NCI-H2196 (cell line): ENCODE measurements around the gene CST9L.
"Not testable (repeated sequence)": the region's sequence is repeated elsewhere in the genome, so short reads cannot be mapped to it uniquely, and the experiment has no call there.

Source experiments
- DNase-seq: peaks from one replicate; lab custom pipeline; 2025; ENCODE audit not compliant: unreplicated experiment; lab: John Stamatoyannopoulos, UW

CST9L gene

GRCh38 chr20:23586735-23587525, 18.6 kb upstream of the CST9L start:
- no peak for DNase-seq

GRCh38 chr20:23585808-23586734, 17.8 kb upstream of the CST9L start:
- no peak for DNase-seq

DNA sequence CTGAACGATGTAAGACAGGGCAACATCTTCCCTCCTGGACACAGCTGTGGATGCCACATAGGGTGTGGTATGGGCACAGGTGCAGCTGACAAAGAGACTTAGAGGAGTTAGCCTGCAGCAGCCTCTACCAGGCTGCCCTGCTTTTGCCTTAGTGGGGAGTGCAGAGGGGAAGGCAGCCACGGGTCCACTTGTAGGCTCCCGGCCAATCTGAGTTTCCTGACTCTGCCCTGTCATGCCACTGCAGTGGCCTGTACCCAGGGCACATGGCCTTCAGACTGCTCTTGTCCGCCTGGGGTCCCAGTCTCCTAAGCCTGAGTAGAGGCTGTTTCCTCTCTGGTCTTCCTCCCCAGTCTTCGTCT, 17.1 kb upstream of the CST9L start:
- no peak for DNase-seq

DNA sequence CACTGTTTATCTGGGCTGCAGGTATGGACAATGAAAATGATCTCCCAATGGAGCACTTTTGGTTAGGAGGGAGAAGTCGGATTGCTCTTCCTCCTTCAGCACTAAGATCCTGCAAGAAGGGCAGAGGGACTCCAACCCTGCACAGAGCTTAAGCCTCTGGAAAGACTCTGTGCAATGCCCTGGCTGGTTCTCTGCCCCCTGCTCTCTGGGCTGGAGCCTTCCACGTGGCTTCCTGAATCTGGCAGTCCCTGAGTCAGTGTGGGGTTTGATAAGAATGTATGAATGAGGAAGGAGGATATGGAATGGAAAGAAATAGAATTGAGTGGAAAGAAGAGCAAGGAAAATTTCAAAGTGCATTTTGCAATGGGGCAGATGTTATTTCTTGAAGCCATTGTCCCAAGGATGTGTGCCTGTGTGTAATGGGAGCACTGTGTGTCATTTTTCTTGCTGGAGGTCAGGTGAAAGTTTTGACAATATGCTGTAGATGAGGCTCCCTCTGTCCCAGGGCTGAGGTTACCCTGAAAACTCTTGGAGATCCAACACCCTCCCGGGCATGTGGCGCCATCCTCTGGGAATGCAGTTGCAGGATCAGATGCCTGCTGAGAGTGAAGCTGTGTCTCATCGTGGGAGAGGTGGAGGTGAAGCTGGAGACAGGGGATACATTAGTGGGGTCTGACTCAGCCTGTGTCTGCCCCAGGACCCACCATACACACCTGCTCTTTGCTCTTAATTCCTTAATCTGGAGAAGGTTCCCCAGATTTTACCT, 16.3 kb upstream of the CST9L start:
- DNase-seq: no peak

- no peak for DNase-seq
These were observed 15.2 kb upstream of the CST9L start for GRCh38 chr20:23583526-23583925.

DNA sequence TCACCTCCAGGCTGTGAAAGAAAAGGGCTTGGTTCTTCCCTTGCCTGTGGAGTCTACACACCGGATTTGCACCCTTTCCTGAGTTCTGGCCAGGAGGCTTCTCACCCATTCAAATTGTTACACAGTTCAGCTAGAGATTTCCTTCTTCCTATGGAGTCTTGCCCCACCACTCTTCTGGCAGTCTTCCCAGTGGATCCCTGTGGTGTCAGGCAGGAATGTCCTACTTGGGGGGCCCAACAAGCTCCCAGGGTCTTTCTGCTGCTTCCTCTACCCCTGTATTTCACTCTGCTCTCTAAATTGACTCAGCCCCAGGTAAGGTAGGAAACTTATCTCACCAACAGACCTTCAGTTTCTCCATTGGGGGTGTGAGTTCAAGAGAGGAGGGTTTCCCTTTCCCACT, 14.0 kb upstream of the CST9L start:
- DNase-seq: no peak

GRCh38 chr20:23581833-23582232, 13.5 kb upstream of the CST9L start:
- not testable (repeated sequence) for DNase-seq

GRCh38 chr20:23574977-23575376, 6.7 kb upstream of the CST9L start:
- DNase-seq: no peak

GRCh38 chr20:23570178-23570760, 2.0 kb upstream of the CST9L start:
- DNase-seq: no peak

DNA sequence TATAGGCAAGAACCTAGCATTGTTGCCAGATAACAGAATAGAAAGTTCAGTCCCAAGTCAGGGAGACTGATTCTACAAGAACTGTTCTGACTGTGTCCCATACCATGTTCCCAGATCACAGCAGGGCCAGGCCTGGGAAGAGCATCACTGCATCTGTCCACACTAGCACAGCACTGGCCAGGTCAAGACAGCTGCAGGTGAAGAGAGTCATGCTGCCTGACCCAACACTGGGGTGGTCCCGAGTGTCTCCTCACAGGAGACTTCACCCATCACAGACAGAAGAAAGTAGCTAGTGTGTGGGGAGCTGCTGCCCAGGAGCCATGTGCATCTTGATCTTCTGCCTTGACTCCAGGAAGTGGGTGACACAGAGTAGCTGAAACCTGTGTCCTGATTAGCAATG, 1.3 kb upstream of the CST9L start:
- no peak for DNase-seq

- no peak for DNase-seq
These were observed 667 bp upstream of the CST9L start for GRCh38 chr20:23568971-23569330.

GRCh38 chr20:23566199-23566932, 1.9 kb downstream of the CST9L start:
- DNase-seq: no peak

- no peak for DNase-seq
These were observed 2.7 kb downstream of the CST9L start for GRCh38 chr20:23565503-23566045.

GRCh38 chr20:23564927-23565326, 3.4 kb downstream of the CST9L start:
- DNase-seq: no peak

GRCh38 chr20:23562721-23563342, 5.5 kb downstream of the CST9L start:
- DNase-seq: no peak

- no peak for DNase-seq
These were observed 13.9 kb downstream of the CST9L start for GRCh38 chr20:23554401-23554800.

DNA sequence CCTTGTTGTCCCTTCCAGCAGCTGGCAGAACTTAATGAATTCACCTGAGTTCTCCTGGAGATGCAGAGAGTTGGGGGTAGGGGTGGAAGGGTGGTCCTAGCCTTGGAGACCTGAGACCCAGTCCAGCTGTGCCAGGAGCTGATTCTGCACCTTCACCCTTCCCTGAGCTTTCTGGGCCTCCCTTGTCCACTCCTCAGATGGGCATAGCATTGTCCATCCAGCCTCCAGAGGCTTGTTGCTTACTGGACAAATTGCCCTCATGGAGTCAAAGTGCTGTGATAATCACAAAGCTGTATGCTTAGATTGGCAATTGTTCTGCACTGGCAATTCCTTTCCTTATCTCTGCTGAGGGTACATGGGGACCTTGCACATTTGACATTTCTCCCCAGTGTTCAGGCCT, 16.5 kb downstream of the CST9L start:
- DNase-seq: no peak

DNA sequence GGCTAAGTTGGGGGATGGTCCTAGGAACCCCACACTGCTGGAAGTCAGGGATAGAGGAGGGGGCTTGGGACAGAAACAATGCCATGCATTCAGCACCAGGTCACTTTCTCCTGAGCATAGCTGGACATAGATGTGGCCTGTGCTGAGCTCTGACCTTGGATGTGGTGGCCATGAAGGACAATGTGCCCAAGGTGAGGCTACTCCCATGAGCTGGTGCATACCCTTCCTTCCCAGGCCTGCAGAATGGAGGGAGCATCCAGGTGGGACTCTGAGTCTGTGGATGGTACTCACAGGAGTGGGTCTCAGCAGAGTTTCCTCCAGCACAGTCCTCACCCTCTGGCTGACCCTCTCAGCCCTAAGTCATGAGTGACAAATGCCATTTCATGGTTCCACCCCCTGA, 16.9 kb downstream of the CST9L start:
- no peak for DNase-seq

DNA sequence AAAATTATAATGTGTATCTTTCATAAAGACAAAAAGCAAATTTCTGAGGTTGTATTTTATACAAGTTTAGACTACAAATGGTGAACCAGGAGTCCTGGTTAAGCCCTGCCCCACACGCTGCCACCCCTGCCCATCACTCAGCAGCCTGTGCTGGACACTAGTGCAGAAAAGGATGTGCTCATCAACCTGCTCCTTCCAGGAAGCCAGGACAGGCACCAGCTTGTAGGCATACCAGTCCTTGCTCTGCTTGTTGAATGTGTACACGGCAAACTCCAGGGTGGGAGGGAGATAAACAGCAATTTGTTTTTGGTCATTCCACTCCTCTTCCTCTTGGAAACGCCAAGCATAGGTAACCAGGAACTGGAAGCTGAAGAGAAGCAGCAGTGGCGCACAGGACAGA, 18.1 kb downstream of the CST9L start:
- DNase-seq: no peak

GRCh38 chr20:23548408-23548807, 19.9 kb downstream of the CST9L start:
- no peak for DNase-seq
